Endothelial cell of umbilical vein (primary cell): ENCODE data around the gene RASAL3. TPM values are rescaled to one million over a fixed set of nuclear protein-coding genes. Genes with fewer than 3 reads are reported as not detected.

ENCODE experiments used
- BruUV-seq: library from RNA; stranded (reverse); fragments of 400-500 nt; replicated peaks from 2 replicates; lab custom pipeline; 2021; lab: Mats Ljungman, UMichigan
- CTCF ChIA-PET: fragments of 300-600, 350-600 bp; sonication (Branson Sonifier 250); formaldehyde crosslinking; loops from one replicate; lab custom pipeline; 2021; ENCODE audit warnings: antibody characterized with exemption, inconsistent platforms; lab: Charles Lee
- POLR2A ChIA-PET: fragments of 300-600, 350-600 bp; sonication (Branson Sonifier 250); formaldehyde crosslinking; loops from one replicate; lab custom pipeline; 2021; ENCODE audit warnings: antibody characterized with exemption, inconsistent platforms; lab: Charles Lee
- DNase-seq: peaks from one replicate; pipeline ENCODE4 v3.0.0-alpha.2; 2011; ENCODE audit warnings: low read depth, low spot score
- FAIRE-seq: peaks from 2 replicates; lab custom pipeline; 2011; peaks lifted over from hg19 to GRCh38; lab: Jason Lieb, UNC
- H2AFZ ChIP-seq: 2 replicates; pipeline ENCODE4 v1.6.0; 2012; ENCODE audit warnings: low read depth, low read length, control low read depth, inconsistent platforms
- H3K27ac ChIP-seq: 2 replicates; pipeline ENCODE4 v1.5.1; 2011; ENCODE audit warnings: low read depth, mild to moderate bottlenecking, control low read depth, low read length, moderate library complexity; ENCODE audit not compliant: insufficient read depth
- H3K27me3 ChIP-seq, 2 experiments: 2 replicates each; pipeline versions ENCODE4 v1.6.0 to v1.6.1; 2011; ENCODE audit warnings: low read length in 2 of 2, mixed read lengths in 1 of 2; ENCODE audit not compliant: control insufficient read depth in 2 of 2, insufficient read depth in 2 of 2
- H3K36me3 ChIP-seq, 2 experiments: 2 replicates in 1 of 2; 3 replicates in 1 of 2; pipeline ENCODE4 v1.5.1; 2011; ENCODE audit warnings: low read length in 2 of 2, mild to moderate bottlenecking in 1 of 2, moderate library complexity in 1 of 2; ENCODE audit not compliant: control insufficient read depth in 2 of 2, insufficient read depth in 2 of 2; ENCODE audit errors: extremely low read depth in 1 of 2
- H3K4me1 ChIP-seq: 3 replicates; pipeline ENCODE4 v1.5.1; 2011; ENCODE audit warnings: mild to moderate bottlenecking, low read length; ENCODE audit not compliant: control insufficient read depth, insufficient read depth; ENCODE audit errors: extremely low read depth
- H3K4me2 ChIP-seq: 2 replicates; pipeline ENCODE4 v1.6.1; 2011; ENCODE audit warnings: low read length, control low read depth, mixed read lengths; ENCODE audit not compliant: insufficient read depth
- H3K4me3 ChIP-seq, 3 experiments: fragments of 200-600 bp in 1 of 3; sonication (generic), shearing (Covaris generic) in 1 of 3; replicated peaks in 1 of 3; 2 replicates each; pipeline ENCODE4 v1.5.1; 2011 to 2016; ENCODE audit warnings: control low read depth in 3 of 3, low read length in 3 of 3, mild to moderate bottlenecking in 2 of 3, inconsistent platforms in 1 of 3, low read depth in 1 of 3, moderate library complexity in 1 of 3; ENCODE audit not compliant: insufficient read depth in 1 of 3
- H3K79me2 ChIP-seq: 2 replicates; pipeline ENCODE4 v1.6.0; 2012; ENCODE audit warnings: low read length, inconsistent platforms; ENCODE audit not compliant: control insufficient read depth, insufficient read depth
- H3K9ac ChIP-seq: replicated peaks from 2 replicates; pipeline ENCODE3; 2011; ENCODE audit warnings: low read length, control low read depth; ENCODE audit not compliant: insufficient read depth; ENCODE audit errors: extremely low read depth
- H3K9me1 ChIP-seq: replicated peaks from 3 replicates; pipeline ENCODE4 v1.6.0; 2011; ENCODE audit warnings: mild to moderate bottlenecking, low read length; ENCODE audit not compliant: control insufficient read depth, insufficient read depth; ENCODE audit errors: extremely low read depth
- H3K9me3 ChIP-seq: replicated peaks from 2 replicates; pipeline ENCODE4 v1.5.1; 2012; ENCODE audit warnings: low read length, inconsistent platforms; ENCODE audit not compliant: control insufficient read depth, insufficient read depth
- H4K20me1 ChIP-seq: replicated peaks from 2 replicates; pipeline ENCODE3; 2011; ENCODE audit warnings: mild to moderate bottlenecking, low read length; ENCODE audit not compliant: control insufficient read depth, insufficient read depth; ENCODE audit errors: extremely low read depth
- CTCF ChIP-seq, 2 donors: IDR thresholded peaks; 1 replicate in 1 of 2; 2 replicates in 1 of 2; pipeline ENCODE4 v1.5.1; 2011; ENCODE audit warnings: low read length in 2 of 2, mild to moderate bottlenecking in 2 of 2, moderate library complexity in 2 of 2, control low read depth in 1 of 2, inconsistent platforms in 1 of 2, low read depth in 1 of 2; ENCODE audit not compliant: insufficient read depth in 1 of 2; ENCODE audit errors: extremely low read depth in 1 of 2
- EZH2 ChIP-seq: IDR thresholded peaks from 2 replicates; pipeline ENCODE4 v1.6.1; 2012; ENCODE audit warnings: borderline replicate concordance, low read depth, mild to moderate bottlenecking, moderate library complexity, low read length, inconsistent platforms; ENCODE audit not compliant: severe bottlenecking
- FOS ChIP-seq: IDR thresholded peaks from 2 replicates; pipeline ENCODE4 v1.6.1; 2011; ENCODE audit warnings: mild to moderate bottlenecking, low read length, moderate library complexity, borderline replicate concordance; ENCODE audit not compliant: insufficient read depth
- GATA2 ChIP-seq: IDR thresholded peaks from 2 replicates; pipeline ENCODE4 v1.7.0; 2011; ENCODE audit warnings: low read depth, mild to moderate bottlenecking, moderate library complexity, mixed read lengths, low read length; ENCODE audit not compliant: insufficient read length, insufficient read depth
- JUN ChIP-seq: IDR thresholded peaks from 2 replicates; pipeline ENCODE4 v1.6.1; 2011; ENCODE audit warnings: borderline replicate concordance, low read depth; ENCODE audit not compliant: insufficient read length, insufficient read depth
- MAX ChIP-seq: IDR thresholded peaks from 2 replicates; pipeline ENCODE4 v1.6.1; 2011; ENCODE audit not compliant: insufficient read depth, insufficient read length
- MYC ChIP-seq: IDR thresholded peaks from one replicate; pipeline ENCODE4 v1.6.1; 2011; ENCODE audit warnings: mild to moderate bottlenecking, low read depth, low read length
- POLR2A ChIP-seq: IDR thresholded peaks from 2 replicates; pipeline ENCODE4 v1.6.1; 2012; ENCODE audit warnings: low read depth, mild to moderate bottlenecking, control low read depth, low read length
- POLR2AphosphoS5 ChIP-seq: IDR thresholded peaks from 2 replicates; pipeline ENCODE4 v1.6.1; 2012; ENCODE audit warnings: low read depth, mild to moderate bottlenecking, control low read depth, low read length, moderate library complexity; ENCODE audit not compliant: insufficient read depth
- dilution Hi-C: fragments of 300-500 bp; cut with MboI; formaldehyde crosslinking; loops from one replicate; pipeline ENCODE4 v1.15.0; 2019; ENCODE audit warnings: low sequenced_read_pairs; ENCODE audit not compliant: extremely low pct_ligation_motif_present
- intact Hi-C: fragments of 100-400 bp; cut with micrococcal nuclease; formaldehyde crosslinking; loops from one replicate; pipeline ENCODE4 v1.10.0; 2022
- polyA plus RNA-seq, 4 experiments: library from polyadenylated mRNA; depleted of rRNA in 3 of 4; stranded (reverse) in 3 of 4; unstranded in 1 of 4; fragments of >200 nt; gene quantifications; 2 replicates each; pipeline versions ENCODE4 v1.2.1 to v1.2.3, GENCODE V29; 2011 to 2012; ENCODE audit warnings: missing spikeins in 1 of 4
- total RNA-seq: library from RNA; stranded (reverse); gene quantifications from 2 replicates; pipeline ENCODE4 v1.2.3, GENCODE V29; 2021

The RASAL3 gene
- total and polyA plus RNA-seq, 2 donors (not counting 3 experiments of a cell fraction or from before 2014, with no cell fraction given) = 4.1 to 5.7 TPM

GRCh38 chr19:15432018-15432494 is 32.3 kb downstream of the RASAL3 start:
- no TSS peak for BruUV-seq
- FAIRE-seq (peak; percentile 18), DNase-seq (peak; percentile 13)
- Histone ChIP-seq H3K79me2 (peaks cover 46% of the 10 kb centered on the region), H3K4me1 (peaks cover 12% of the 10 kb centered on the region), H3K27me3 (no peaks in the 10 kb centered on the region), H3K36me3 (peaks cover 4 to 16% of the 10 kb centered on the region in 2 experiments), H3K9me3 (no peaks in the 10 kb centered on the region), H3K4me2 (peak overlapping the region; percentile 74), H3K9me1 (no peaks in the 10 kb centered on the region), H2AFZ (peak overlapping the region; percentile 42), H3K27ac (peak overlapping the region; percentile 15), H4K20me1 (no peaks in the 10 kb centered on the region), H3K4me3 (peak overlapping the region; percentile 77 to 90 (median 82)), H3K9ac (peak overlapping the region; percentile 80)
- ChIA-PET POLR2A (interaction anchor here (1.4 to 1.9 kb wide), 2 partner anchors 13 to 20 kb away, joined by 5 to 10 read pairs; partner anchors contain the start of gene AKAP8L), CTCF (interaction anchor here (1.0 to 3.6 kb wide), 5 partner anchors 13 to 124 kb away, joined by 3 to 24 read pairs (median 5); partner anchors contain the start of genes AKAP8L and WIZ)
- dilution Hi-C loops (no loop called here), intact Hi-C loops (loop anchor here (1.0 kb wide), 2 partner anchors 13 to 124 kb away; no protein-coding TSS in a partner anchor)
- no peak for TF ChIP-seq MYC
- no peak for TF ChIP-seq CTCF (IDR thresholded peaks at IDR 0.05; ENCODE audit: extremely low read depth in 1 of 2, insufficient read depth in 1 of 2, low read depth in 1 of 2, low read length in 2 of 2)
- TF ChIP-seq MAX = no peak
- no peak for TF ChIP-seq FOS
- TF ChIP-seq POLR2A = no peak
- TF ChIP-seq GATA2 = no peak
- TF ChIP-seq EZH2 = no peak
- no peak for TF ChIP-seq POLR2AphosphoS5
- TF ChIP-seq JUN = no peak
